ENCODE data around the gene CNPY2. TPM values are rescaled to one million over a fixed set of nuclear protein-coding genes. Genes with fewer than 3 reads are reported as not detected.
A peak's percentile ranks its signal among the peaks of the same experiment; 100 is the strongest.
"Not testable (repeated sequence)": the region's sequence is repeated elsewhere in the genome, so short reads cannot be mapped to it uniquely, and the experiment has no call there.

CNPY2 gene
- total RNA-seq, 1 donor from 2014 or later = 112 TPM

GRCh38 chr12:56334490-56334793, 18.7 kb upstream of the CNPY2 start:
- no peak for DNase-seq (ENCODE audit: extremely low read depth, low read depth, low spot score)

DNA sequence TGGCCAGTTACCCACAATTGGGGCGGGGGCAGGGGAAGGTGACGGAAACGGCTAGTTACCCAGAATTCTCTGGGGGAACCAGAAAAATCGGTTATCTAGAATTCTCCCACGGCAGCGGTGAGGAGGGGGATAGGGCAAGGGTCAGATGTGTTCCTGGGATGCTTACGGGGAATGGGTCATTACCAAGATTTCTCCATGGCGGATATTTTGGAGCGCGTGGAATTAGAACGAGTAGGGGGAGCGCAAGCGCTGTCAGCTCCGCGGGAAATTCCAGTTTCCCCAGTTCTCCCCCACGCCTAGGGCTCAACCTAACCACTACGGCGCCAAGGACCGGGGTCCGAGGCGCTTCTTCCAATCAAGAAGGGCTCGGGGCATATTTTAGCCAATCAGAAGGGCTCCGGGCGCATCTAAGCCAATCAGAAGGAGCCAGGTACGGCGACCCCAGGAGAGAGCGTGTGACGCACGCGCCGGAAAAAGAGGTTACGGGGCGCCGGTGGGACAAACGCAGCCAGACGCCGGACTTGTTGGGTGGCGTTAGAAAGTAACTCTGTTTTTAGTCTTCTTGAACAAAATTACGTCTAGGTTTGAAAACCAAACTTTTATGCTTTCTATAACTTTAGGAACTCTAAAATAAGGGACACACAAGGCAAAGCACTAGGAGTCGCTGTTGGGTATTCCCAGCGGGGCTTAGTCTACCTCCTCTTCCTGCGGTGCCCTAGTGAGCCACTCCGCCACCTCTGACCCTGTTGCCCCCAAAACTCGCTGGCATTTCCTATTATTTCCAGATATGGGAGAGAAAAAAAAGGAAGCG, 18.1 kb upstream of the CNPY2 start, which contains the start of gene PAN2:
Gene PAN2, minus strand, starts transcription at position 322 of the 811 bp plus-strand sequence. CDS start 906 bp downstream, outside the sequence.
- peak; percentile 88 for DNase-seq (ENCODE audit: extremely low read depth, low read depth, low spot score)

GRCh38 chr12:56333197-56333678, 17.4 kb upstream of the CNPY2 start:
- no peak for DNase-seq (ENCODE audit: extremely low read depth, low read depth, low spot score)

- no peak for DNase-seq (ENCODE audit: extremely low read depth, low read depth, low spot score)
Measured at GRCh38 chr12:56332512-56333196, 16.9 kb upstream of the CNPY2 start.

- no peak for DNase-seq (ENCODE audit: extremely low read depth, low read depth, low spot score)
Measured at GRCh38 chr12:56330936-56331490, 15.2 kb upstream of the CNPY2 start.

GRCh38 chr12:56326533-56326932, 10.7 kb upstream of the CNPY2 start:
- DNase-seq (ENCODE audit: extremely low read depth, low read depth, low spot score) = no peak

DNA sequence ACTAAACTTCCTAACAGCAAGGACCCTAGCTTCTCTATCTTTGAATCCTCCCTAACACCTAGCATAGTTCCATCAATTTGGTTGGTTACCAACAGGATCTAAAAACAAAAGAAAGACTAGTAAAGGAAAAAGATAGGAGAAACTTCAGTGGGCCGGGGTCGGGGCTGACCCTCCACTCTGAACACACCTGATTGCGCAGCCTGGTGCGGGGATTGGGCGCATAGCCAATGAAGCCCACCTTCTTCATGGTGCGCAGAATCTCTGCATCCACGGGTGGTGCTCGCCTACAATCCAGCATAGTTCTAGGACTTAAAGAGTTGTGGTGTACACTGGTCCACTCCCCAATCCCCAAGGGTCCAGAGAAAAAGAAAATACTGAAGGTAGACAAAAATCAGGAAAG, 10.3 kb upstream of the CNPY2 start:
- no peak for DNase-seq (ENCODE audit: extremely low read depth, low read depth, low spot score)

DNA sequence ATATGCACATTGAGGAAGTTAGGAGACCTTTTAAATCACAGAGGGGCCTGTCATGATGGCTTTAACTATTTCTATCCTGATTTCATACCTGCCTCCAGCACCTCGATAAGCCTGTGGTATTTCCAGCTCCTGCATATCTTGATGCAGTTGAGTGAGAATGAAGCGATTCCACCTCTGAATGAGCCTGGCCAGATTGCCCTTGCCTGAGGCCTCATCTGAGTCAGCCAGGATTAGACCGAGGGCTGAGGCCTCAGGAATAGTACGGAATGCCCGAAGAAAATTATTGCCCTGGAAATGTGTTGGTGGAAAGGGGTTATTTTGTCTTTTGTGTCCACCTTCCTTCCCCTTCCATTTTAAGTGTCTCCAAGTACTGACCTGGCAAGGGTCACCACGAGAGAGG, 8.4 kb upstream of the CNPY2 start:
- DNase-seq (ENCODE audit: extremely low read depth, low read depth, low spot score) = no peak

DNA sequence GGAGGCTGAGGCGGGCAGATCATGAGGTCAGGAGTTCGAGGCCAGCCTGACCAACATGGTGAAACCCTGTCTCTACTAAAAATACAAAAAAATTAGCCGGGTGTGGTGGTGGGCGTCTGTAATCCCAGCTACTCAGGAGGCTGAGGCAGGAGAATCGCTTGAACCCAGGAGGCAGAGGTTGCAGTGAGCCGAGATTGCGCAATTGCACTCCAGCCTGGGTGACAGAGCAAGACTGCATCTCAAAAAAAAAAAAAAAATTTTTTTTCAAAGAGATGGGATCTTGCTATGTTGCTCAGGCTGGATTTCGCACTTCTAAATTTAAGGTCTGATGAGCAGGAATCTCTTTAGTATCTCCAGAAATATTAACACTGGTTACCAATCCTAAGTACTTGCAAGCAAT, 5.8 kb upstream of the CNPY2 start:
- DNase-seq (ENCODE audit: extremely low read depth, low read depth, low spot score) = not testable (repeated sequence)

DNA sequence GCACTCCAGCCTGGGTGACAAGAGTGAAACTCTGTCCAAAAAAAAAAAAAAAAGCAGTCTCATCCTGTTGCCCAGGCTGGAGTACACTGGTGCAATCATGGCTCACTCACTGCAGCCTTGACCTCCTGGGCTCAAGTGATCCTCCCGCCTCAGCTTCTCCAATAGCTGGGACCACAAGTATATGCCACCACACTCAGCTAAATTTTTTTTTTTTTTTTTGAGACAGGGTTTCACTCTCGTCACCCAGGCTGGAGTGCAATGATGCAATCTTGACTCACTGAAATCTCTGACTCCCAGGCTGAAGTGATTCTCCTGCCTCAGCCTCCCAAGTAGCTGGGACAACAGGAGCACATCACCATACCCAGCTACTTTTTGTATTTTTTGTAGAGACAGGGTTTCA, 5.2 kb upstream of the CNPY2 start:
- no peak for DNase-seq (ENCODE audit: extremely low read depth, low read depth, low spot score)

DNA sequence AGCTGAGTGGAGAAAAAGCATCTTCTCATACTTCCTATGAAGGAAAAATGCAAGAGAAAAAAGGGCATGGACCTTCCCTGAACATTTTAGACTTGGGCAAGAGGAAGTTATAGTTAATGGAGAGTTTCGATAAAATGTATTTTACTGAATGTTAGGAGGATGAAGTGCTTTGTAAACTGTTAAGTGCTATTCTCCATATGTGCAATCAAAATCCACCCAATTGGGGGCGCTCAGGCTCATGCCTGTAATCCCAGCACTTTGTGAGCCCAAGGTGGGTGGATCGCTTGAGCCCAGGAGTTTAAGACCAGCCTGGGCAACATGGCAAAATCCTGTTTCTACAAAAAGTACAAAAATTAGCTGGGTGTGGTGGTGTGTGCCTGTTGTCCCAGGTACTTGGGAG, 1.9 kb upstream of the CNPY2 start:
- DNase-seq (ENCODE audit: extremely low read depth, low read depth, low spot score) = no peak

DNA sequence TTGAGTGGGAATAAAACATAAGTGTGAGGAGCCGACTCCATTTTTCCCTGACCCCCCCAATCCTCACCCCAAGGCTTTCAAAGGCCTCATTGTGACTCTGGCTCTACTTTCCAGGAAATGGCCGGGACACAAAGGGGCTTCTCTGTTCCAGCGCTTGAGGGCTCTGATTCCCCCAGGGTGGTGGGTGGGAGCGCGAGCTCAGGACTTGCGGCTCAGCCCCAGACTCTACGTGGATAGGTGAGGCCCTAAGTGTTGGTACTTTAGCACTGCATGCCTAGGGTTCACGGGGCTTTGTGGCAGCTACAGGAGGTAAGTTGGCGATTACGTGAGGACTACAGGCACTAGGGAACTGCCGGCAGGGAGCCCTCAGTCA, 553 bp downstream of the CNPY2 start:
- DNase-seq (ENCODE audit: extremely low read depth, low read depth, low spot score) = no peak

GRCh38 chr12:56311003-56311402, 4.8 kb downstream of the CNPY2 start:
- no peak for DNase-seq (ENCODE audit: extremely low read depth, low read depth, low spot score)

GRCh38 chr12:56308714-56309113, 7.1 kb downstream of the CNPY2 start:
- no peak for DNase-seq (ENCODE audit: extremely low read depth, low read depth, low spot score)

DNA sequence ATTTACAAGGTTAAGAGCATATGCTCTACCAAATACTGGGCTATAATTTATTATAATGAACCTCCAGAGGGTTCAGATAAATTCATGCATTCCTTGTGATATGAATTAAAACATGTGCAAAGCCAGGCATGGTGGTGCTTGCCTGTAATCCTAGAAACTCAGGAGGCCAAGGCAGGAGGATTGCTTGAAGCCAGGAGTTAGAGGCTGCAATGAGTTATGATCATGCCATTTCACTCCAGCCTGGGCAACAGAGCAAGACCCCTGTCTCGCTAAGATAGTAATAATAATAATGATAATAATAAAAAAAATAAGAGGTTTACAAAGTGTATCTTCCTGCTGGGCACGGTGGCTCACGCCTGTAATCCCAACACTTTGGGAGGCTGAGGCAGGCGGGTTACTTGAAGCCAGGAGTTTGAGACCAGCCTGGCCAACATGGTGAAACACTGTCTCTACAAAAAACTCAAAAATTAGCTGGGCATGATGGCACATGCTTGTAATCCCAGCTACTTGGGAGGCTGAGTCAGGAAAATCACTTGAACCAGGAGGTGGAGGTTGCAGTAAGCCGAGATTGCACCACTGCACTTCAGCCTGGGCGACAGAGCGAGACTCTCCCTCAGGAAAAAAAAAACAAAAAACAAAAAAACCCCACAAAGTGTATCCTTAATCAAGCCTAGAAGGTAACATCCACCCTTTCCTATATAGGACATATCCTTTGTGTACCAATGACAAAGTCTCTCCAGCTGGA, 8.4 kb downstream of the CNPY2 start:
- DNase-seq (ENCODE audit: extremely low read depth, low read depth, low spot score) = no peak

DNA sequence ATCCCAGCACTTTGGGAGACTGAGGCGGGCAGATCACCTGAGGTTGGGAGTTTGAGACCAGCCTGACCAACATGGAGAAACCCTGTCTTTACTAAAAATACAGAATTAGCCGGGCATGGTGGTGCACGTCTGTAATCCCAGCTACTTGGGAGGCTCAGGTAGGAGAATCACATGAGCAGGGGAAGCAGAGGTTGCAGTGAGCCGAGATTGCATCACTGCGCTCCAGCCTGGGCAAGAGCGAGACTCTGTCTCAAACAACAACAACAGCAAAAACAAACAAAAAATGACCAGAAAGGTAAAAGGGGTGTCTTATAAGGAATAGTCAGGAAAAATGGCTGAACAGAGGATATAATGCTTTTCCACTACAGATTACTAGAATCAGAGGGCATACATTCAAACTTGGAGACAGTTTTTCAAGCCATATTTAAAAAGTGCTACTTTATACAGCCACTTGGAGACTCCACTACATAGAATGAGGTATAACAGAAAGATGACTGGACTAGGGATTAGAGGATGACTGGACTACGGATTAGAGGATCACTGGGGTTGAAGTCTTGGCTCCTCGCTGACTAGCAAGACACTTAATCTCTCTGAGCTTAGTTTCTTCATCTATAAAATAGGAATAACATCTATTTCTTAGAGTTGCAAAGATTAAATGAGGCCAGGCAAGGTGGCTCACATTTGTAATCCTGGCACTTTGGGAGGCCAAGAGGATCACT, 10.8 kb downstream of the CNPY2 start:
- DNase-seq (ENCODE audit: extremely low read depth, low read depth, low spot score) = no peak

DNA sequence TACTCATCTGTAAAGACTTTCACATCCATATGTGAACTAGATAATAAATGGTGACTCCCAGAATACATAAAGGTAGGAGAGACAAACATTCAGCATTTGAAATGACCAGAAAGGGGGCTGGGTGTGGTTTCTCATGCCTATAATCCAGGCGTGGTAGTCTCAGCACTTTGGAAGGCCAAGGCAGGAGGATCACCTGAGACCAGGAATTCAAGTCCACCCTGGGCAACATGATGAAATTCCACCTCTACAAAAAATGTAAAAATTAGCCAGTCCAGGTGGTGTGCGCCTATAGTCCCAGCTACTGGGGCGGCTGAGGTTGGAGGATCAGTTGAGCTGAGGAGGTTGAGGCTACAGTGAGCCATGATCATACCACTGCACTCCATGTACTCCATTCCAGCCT, 11.5 kb downstream of the CNPY2 start:
- DNase-seq (ENCODE audit: extremely low read depth, low read depth, low spot score) = no peak

GRCh38 chr12:56300644-56301464, 14.9 kb downstream of the CNPY2 start:
- DNase-seq (ENCODE audit: extremely low read depth, low read depth, low spot score) = no peak

DNA sequence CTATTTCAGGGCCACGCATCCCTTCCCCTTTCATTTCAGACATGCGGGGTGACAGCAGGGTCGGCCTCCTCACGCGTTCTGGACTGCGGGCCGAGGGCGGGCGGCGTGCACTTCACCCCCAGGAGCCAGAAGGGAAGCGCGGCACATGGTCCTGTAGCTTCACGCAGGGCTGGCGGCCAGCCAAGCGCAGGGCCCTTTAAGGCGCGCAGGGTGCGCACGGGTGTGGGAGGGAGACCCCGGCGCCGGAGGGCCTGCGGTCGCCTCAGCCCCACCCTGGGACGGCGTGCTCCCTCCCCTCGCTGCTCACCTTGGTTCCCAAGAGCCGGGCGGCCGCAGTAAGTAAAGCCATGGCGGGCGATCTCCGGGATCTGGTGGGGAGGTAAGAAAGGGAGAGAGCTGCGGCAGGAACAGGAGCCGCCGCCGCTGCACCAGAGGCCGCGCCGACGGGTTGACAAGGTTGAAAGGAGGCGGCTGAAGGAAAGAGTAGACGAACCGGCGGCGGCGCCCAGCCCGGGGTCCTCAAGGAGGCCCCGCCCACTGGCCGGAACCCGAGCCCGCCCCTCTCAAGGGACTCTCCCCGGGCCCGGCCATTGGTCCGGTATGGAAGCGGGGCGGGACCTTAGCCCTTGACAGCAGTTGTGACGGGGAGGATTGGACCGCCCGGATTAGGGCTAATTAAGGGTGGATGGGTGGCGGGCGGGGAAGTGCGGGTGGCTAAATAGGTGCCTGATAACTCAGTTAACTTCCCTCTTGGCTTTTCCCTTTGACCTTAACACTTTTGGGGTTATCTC, 15.7 kb downstream of the CNPY2 start, which contains the start of gene CS:
Gene CS, minus strand, starts transcription at position 478 of the 791 bp plus-strand sequence. Its CDS starts 129 bp downstream, at position 349.
- peak; percentile 65 for DNase-seq (ENCODE audit: extremely low read depth, low read depth, low spot score)

All from glomerular endothelial cell (primary cell).